Body of pancreas (tissue), 4 donors: ENCODE data around the gene DSCAM.

Source experiments
- POLR2A ChIP-seq, 3 donors: fragments of 450-650 bp; IDR thresholded peaks; one replicate each; pipeline ENCODE4 v1.6.1; 2016; ENCODE audit warnings: antibody characterized with exemption in 3 of 3, mild to moderate bottlenecking in 2 of 3
- TF ChIP-seq, protein P1 (sequence below), 7 experiments: fragments of 450-650 bp in 4 of 7; fragments of 200-600 bp in 3 of 7; sonication (generic) in 3 of 7; IDR thresholded peaks; one replicate each; pipeline ENCODE4 v1.5.1; 2016 to 2019; ENCODE audit warnings: antibody characterized with exemption in 7 of 7

DNA sequence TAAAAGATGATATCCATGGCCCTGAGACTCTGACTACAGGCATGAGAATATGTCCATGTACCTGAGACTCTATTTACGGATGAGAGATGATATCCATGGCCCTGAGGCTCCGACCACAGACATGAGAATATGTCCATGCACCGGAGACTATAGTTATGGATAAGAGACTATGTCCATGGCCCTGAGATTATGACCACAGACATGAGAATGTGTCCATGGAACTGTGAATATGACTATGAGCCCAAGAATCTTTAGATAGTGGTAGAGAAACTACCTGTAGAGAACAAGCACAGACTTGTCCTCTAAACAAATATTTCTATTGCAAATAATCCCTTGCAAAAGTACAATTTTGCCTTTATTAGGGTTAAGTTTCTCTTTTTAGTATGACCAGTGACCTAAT lies 716.5 kb downstream of the DSCAM start:
- TF ChIP-seq, protein P1, sequence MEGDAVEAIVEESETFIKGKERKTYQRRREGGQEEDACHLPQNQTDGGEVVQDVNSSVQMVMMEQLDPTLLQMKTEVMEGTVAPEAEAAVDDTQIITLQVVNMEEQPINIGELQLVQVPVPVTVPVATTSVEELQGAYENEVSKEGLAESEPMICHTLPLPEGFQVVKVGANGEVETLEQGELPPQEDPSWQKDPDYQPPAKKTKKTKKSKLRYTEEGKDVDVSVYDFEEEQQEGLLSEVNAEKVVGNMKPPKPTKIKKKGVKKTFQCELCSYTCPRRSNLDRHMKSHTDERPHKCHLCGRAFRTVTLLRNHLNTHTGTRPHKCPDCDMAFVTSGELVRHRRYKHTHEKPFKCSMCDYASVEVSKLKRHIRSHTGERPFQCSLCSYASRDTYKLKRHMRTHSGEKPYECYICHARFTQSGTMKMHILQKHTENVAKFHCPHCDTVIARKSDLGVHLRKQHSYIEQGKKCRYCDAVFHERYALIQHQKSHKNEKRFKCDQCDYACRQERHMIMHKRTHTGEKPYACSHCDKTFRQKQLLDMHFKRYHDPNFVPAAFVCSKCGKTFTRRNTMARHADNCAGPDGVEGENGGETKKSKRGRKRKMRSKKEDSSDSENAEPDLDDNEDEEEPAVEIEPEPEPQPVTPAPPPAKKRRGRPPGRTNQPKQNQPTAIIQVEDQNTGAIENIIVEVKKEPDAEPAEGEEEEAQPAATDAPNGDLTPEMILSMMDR (IDR thresholded peaks at IDR 0.05): no peak
- no peak for TF ChIP-seq POLR2A (IDR thresholded peaks at IDR 0.05)
